Measurements from ENCODE around the gene WDR44.

WDR44 gene

GRCh38 chrX:118356154-118356701 lies 10.3 kb downstream of the WDR44 start:
- no peak for TF ChIP-seq CTCF (conservative IDR thresholded peaks at IDR 0.05; ENCODE audit: low read depth)
- ChIA-PET POLR2A (ENCODE audit: low non-redundant PET) (no interaction called here), CTCF (interaction anchor here (0.9 kb wide), 1 partner anchor 8 kb away, joined by 6 read pairs; no protein-coding TSS in a partner anchor)
- no peak for DNase-seq (ENCODE audit: low spot score)
- H3K27ac ChIP-seq = no peak overlapping the region

GRCh38 chrX:118360429-118361125 lies 14.7 kb downstream of the WDR44 start:
- ChIA-PET POLR2A (ENCODE audit: low non-redundant PET) (no interaction called here), CTCF (no interaction called here)
- no peak overlapping the region for H3K27ac ChIP-seq
- DNase-seq (ENCODE audit: low spot score) = peak; percentile 1
- no peak for TF ChIP-seq CTCF (conservative IDR thresholded peaks at IDR 0.05; ENCODE audit: low read depth)

GRCh38 chrX:118364261-118364660 lies 18.4 kb downstream of the WDR44 start:
- DNase-seq (ENCODE audit: low spot score) = no peak
- H3K27ac ChIP-seq = no peak overlapping the region
- CTCF ChIA-PET = interaction anchor here (0.7 kb wide), 1 partner anchor 108 kb away, joined by 4 read pairs; no protein-coding TSS in a partner anchor
- POLR2A ChIA-PET (ENCODE audit: low non-redundant PET) = no interaction called here
- no peak for TF ChIP-seq CTCF (conservative IDR thresholded peaks at IDR 0.05; ENCODE audit: low read depth)

- POLR2A ChIA-PET (ENCODE audit: low non-redundant PET) = no interaction called here
- CTCF ChIA-PET = no interaction called here
- no peak overlapping the region for H3K27ac ChIP-seq
- TF ChIP-seq CTCF (conservative IDR thresholded peaks at IDR 0.05; ENCODE audit: low read depth) = no peak
- DNase-seq (ENCODE audit: low spot score) = no peak
These were observed 21.4 kb downstream of the WDR44 start for GRCh38 chrX:118367338-118367737.

GRCh38 chrX:118368398-118368797 lies 22.5 kb downstream of the WDR44 start:
- ChIA-PET POLR2A (ENCODE audit: low non-redundant PET) (no interaction called here), CTCF (no interaction called here)

More at GRCh38 chrX:118368398-118368797, 22.5 kb downstream of the WDR44 start:
- H3K27ac ChIP-seq = no peak overlapping the region
- TF ChIP-seq CTCF (conservative IDR thresholded peaks at IDR 0.05; ENCODE audit: low read depth) = no peak
- no peak for DNase-seq (ENCODE audit: low spot score)

All from RWPE1 (cell line).